OCI-LY7 (cell line): ENCODE measurements around the gene ARAP3.

Experiments
- CTCF ChIP-seq: fragments of 200-600 bp; sonication (generic); conservative IDR thresholded peaks from 2 replicates; pipeline ENCODE4 v1.5.1; 2014; ENCODE audit warnings: mild to moderate bottlenecking, antibody characterized with exemption, low read length, moderate library complexity, mixed read lengths
- EZH2phosphoT487 ChIP-seq: fragments of 200-600 bp; sonication (generic); IDR thresholded peaks from 2 replicates; pipeline ENCODE4 v1.6.1; 2018; ENCODE audit warnings: low read depth, borderline replicate concordance, mild to moderate bottlenecking, mixed run types, antibody characterized with exemption, low read length, moderate library complexity, mixed read lengths

GRCh38 chr5:141691286-141691866 is 9.3 kb upstream of the ARAP3 start:
- TF ChIP-seq CTCF: no peak
- TF ChIP-seq EZH2phosphoT487: no peak
